ENCODE results near the gene ETV7. TPM values are rescaled to one million over a fixed set of nuclear protein-coding genes. Genes with fewer than 3 reads are reported as not detected.

The ETV7 gene
- 1 to 10 TPM in 1 of 6 experiments, under 1 TPM in 4, not detected in 1; 0.19 to 4.6 (median 0.55) TPM for total RNA-seq
- long read RNA-seq, result 0 reads

- TF ChIP-seq CTCF (IDR thresholded peaks at IDR 0.05) (no peak), POLR2A (IDR thresholded peaks at IDR 0.05) (no peak)
- DNase-seq (peak in 1 of 3 donors; percentile 62), ATAC-seq (peak; percentile 74 to 84 (median 81))
- no peaks in the 10 kb centered on the region for H3K9me3 ChIP-seq
- peak within 1 kb of the TSS in 2 of 3 donors; percentile 21 to 36 for H3K27ac ChIP-seq
- peaks cover 0 to 9% (median 0%) of the 10 kb centered on the region in 4 donors for H3K4me1 ChIP-seq
- H3K4me3 ChIP-seq, result peak within 1 kb of the TSS; percentile 51 to 65 (median 63)
- no peaks in the 10 kb centered on the region for H3K27me3 ChIP-seq
- no peaks in the 10 kb centered on the region for H3K36me3 ChIP-seq
- intact Hi-C loops (cut with DNase I), result no loop called here
- 17% methylated on average over 3 of the region's 65 CpGs for WGBS (ENCODE audit: insufficient coverage, low coverage, low lambda C conversion rate, missing lambda C conversion rate)
These were observed at the start of gene ETV7 for GRCh38 chr6:36387440-36388303. Gene ETV7, minus strand, starts transcription at chr6:36387669. Its CDS starts 128 bp downstream, at chr6:36387541.

GRCh38 chr6:36436466-36436865 is 49.0 kb upstream of the ETV7 start:
- no peak for TF ChIP-seq POLR2A (IDR thresholded peaks at IDR 0.05)
- no peak for TF ChIP-seq CTCF (IDR thresholded peaks at IDR 0.05)
- intact Hi-C loops (cut with DNase I), result no loop called here
- no peaks in the 10 kb centered on the region for H3K9me3 ChIP-seq
- DNase-seq (no peak), ATAC-seq (no peak)
- H3K27me3 ChIP-seq, result no peaks in the 10 kb centered on the region
- no peak overlapping the region for H3K4me3 ChIP-seq
- peaks cover 0 to 10% (median 0%) of the 10 kb centered on the region in 4 donors for H3K4me1 ChIP-seq
- H3K36me3 ChIP-seq, result no peaks in the 10 kb centered on the region
- H3K27ac ChIP-seq, result no peak overlapping the region
- WGBS (ENCODE audit: insufficient coverage, low coverage, low lambda C conversion rate, missing lambda C conversion rate), result 100% methylated on average over 1 of the region's 1 CpG

GRCh38 chr6:36432151-36432671 is 44.7 kb upstream of the ETV7 start:
- ATAC-seq (no peak), DNase-seq (no peak)
- Histone ChIP-seq H3K36me3 (no peaks in the 10 kb centered on the region), H3K4me3 (no peak overlapping the region), H3K27me3 (no peaks in the 10 kb centered on the region), H3K9me3 (no peaks in the 10 kb centered on the region), H3K27ac (no peak overlapping the region), H3K4me1 (no peaks in the 10 kb centered on the region)
- 72% methylated on average over 4 of the region's 4 CpGs for WGBS (ENCODE audit: insufficient coverage, low coverage, low lambda C conversion rate, missing lambda C conversion rate)
- intact Hi-C loops (cut with DNase I), result no loop called here
- TF ChIP-seq CTCF (IDR thresholded peaks at IDR 0.05), result no peak

- Histone ChIP-seq H3K9me3 (no peaks in the 10 kb centered on the region), H3K4me3 (no peak overlapping the region), H3K27me3 (no peaks in the 10 kb centered on the region), H3K27ac (no peak overlapping the region), H3K36me3 (no peaks in the 10 kb centered on the region), H3K4me1 (no peaks in the 10 kb centered on the region)
- DNase-seq, result no peak
- intact Hi-C loops (cut with DNase I), result no loop called here
- TF ChIP-seq CTCF (IDR thresholded peaks at IDR 0.05) (no peak), POLR2A (IDR thresholded peaks at IDR 0.05) (no peak)
- WGBS (ENCODE audit: insufficient coverage, low coverage, low lambda C conversion rate, missing lambda C conversion rate), result 80% methylated on average over 3 of the region's 4 CpGs
- ATAC-seq, result no peak
These were observed 43.7 kb upstream of the ETV7 start for GRCh38 chr6:36431197-36431596.

Data from right lobe of liver (tissue), 6 donors.